ENCODE data around the gene GNB1L. TPM values are rescaled to one million over a fixed set of nuclear protein-coding genes. Genes with fewer than 3 reads are reported as not detected.

GNB1L gene
- total RNA-seq, 2 experiments from 2014 or later = 7.6 to 12.4 TPM

- intact Hi-C loops (cut with DNase I, micrococcal nuclease) = no loop called here
- no peaks in the 10 kb centered on the region for H3K9me3 Mint-ChIP-seq (ENCODE audit: low read depth)
- H3K27me3 Mint-ChIP-seq = no peaks in the 10 kb centered on the region
- DNase-seq (peak; percentile 1), ATAC-seq (no peak)
- H3K4me1 Mint-ChIP-seq = peaks cover 6% of the 10 kb centered on the region
- no peaks in the 10 kb centered on the region for H3K36me3 Mint-ChIP-seq (ENCODE audit: low read depth)
- CTCF ChIA-PET = interaction anchor here (0.7 kb wide), 1 partner anchor 24 kb away, joined by 3 read pairs; no protein-coding TSS in a partner anchor
- POLR2A ChIA-PET = no interaction called here
- H3K4me3 Mint-ChIP-seq = no peak overlapping the region
- no peak overlapping the region for H3K27ac Mint-ChIP-seq
Observed at GRCh38 chr22:19879643-19879991, 24.9 kb upstream of the GNB1L start.

- no peaks in the 10 kb centered on the region for H3K27me3 Mint-ChIP-seq
- no peaks in the 10 kb centered on the region for H3K9me3 Mint-ChIP-seq (ENCODE audit: low read depth)
- H3K4me1 Mint-ChIP-seq = peaks cover 8% of the 10 kb centered on the region
- no peak overlapping the region for H3K27ac Mint-ChIP-seq
- ChIA-PET POLR2A (no interaction called here), CTCF (no interaction called here)
- no peak overlapping the region for H3K4me3 Mint-ChIP-seq
- DNase-seq (no peak), ATAC-seq (no peak)
- intact Hi-C loops (cut with DNase I, micrococcal nuclease) = no loop called here
- H3K36me3 Mint-ChIP-seq (ENCODE audit: low read depth) = no peaks in the 10 kb centered on the region
Observed at GRCh38 chr22:19879246-19879570, 24.5 kb upstream of the GNB1L start.

GRCh38 chr22:19878461-19879245 lies 24.0 kb upstream of the GNB1L start:
- no peak for ATAC-seq
- no peaks in the 10 kb centered on the region for H3K36me3 Mint-ChIP-seq (ENCODE audit: low read depth)
- peak; percentile 1 for DNase-seq
- H3K27me3 Mint-ChIP-seq = no peaks in the 10 kb centered on the region
- ChIA-PET CTCF (no interaction called here), POLR2A (no interaction called here)
- intact Hi-C loops (cut with DNase I, micrococcal nuclease) = no loop called here
- no peak overlapping the region for H3K4me3 Mint-ChIP-seq
- no peaks in the 10 kb centered on the region for H3K9me3 Mint-ChIP-seq (ENCODE audit: low read depth)
- peaks cover 10% of the 10 kb centered on the region for H3K4me1 Mint-ChIP-seq
- no peak overlapping the region for H3K27ac Mint-ChIP-seq

GRCh38 chr22:19877626-19878339 lies 23.1 kb upstream of the GNB1L start:
- H3K9me3 Mint-ChIP-seq (ENCODE audit: low read depth) = no peaks in the 10 kb centered on the region
- CTCF ChIA-PET = no interaction called here

GRCh38 chr22:19876941-19877625 lies 22.4 kb upstream of the GNB1L start:
- no peaks in the 10 kb centered on the region for H3K36me3 Mint-ChIP-seq (ENCODE audit: low read depth)
- no peak overlapping the region for H3K27ac Mint-ChIP-seq
- H3K9me3 Mint-ChIP-seq (ENCODE audit: low read depth) = no peaks in the 10 kb centered on the region
- ATAC-seq (no peak), DNase-seq (peak; percentile 2)
- no peak overlapping the region for H3K4me3 Mint-ChIP-seq
- POLR2A ChIA-PET = no interaction called here
- CTCF ChIA-PET = no interaction called here
- no peaks in the 10 kb centered on the region for H3K27me3 Mint-ChIP-seq
- H3K4me1 Mint-ChIP-seq = peaks cover 10% of the 10 kb centered on the region
- intact Hi-C loops (cut with DNase I, micrococcal nuclease) = no loop called here

More at GRCh38 chr22:19877626-19878339, 23.1 kb upstream of the GNB1L start:
- Mint-ChIP-seq H3K27me3 (no peaks in the 10 kb centered on the region), H3K4me3 (no peak overlapping the region), H3K27ac (no peak overlapping the region), H3K36me3 (ENCODE audit: low read depth) (no peaks in the 10 kb centered on the region), H3K4me1 (peaks cover 10% of the 10 kb centered on the region)
- intact Hi-C loops (cut with DNase I, micrococcal nuclease) = no loop called here
- ATAC-seq = no peak
- no peak for DNase-seq
- POLR2A ChIA-PET = no interaction called here

GRCh38 chr22:19876314-19876940 lies 21.8 kb upstream of the GNB1L start:
- intact Hi-C loops (cut with DNase I, micrococcal nuclease) = no loop called here
- ChIA-PET CTCF (no interaction called here), POLR2A (interaction anchor here (1.0 kb wide), 1 partner anchor 21 kb away, joined by 3 read pairs; no protein-coding TSS in a partner anchor)
- DNase-seq = no peak
- Mint-ChIP-seq H3K27me3 (no peaks in the 10 kb centered on the region), H3K4me1 (peaks cover 10% of the 10 kb centered on the region), H3K4me3 (no peak overlapping the region), H3K36me3 (ENCODE audit: low read depth) (no peaks in the 10 kb centered on the region), H3K9me3 (ENCODE audit: low read depth) (no peaks in the 10 kb centered on the region), H3K27ac (no peak overlapping the region)
- ATAC-seq = no peak

GRCh38 chr22:19875531-19876313 lies 21.0 kb upstream of the GNB1L start:
- CTCF ChIA-PET = no interaction called here

GRCh38 chr22:19875061-19875530 lies 20.4 kb upstream of the GNB1L start:
- no peak for ATAC-seq
- Mint-ChIP-seq H3K27ac (no peak overlapping the region), H3K4me1 (peaks cover 10% of the 10 kb centered on the region), H3K36me3 (ENCODE audit: low read depth) (no peaks in the 10 kb centered on the region), H3K4me3 (no peak overlapping the region), H3K27me3 (no peaks in the 10 kb centered on the region), H3K9me3 (ENCODE audit: low read depth) (no peaks in the 10 kb centered on the region)
- ChIA-PET POLR2A (interaction anchor here (1.0 kb wide), 1 partner anchor 20 kb away, joined by 3 read pairs; no protein-coding TSS in a partner anchor), CTCF (no interaction called here)
- no peak for DNase-seq
- intact Hi-C loops (cut with DNase I, micrococcal nuclease) = no loop called here

More at GRCh38 chr22:19875531-19876313, 21.0 kb upstream of the GNB1L start:
- ATAC-seq = no peak
- Mint-ChIP-seq H3K27ac (no peak overlapping the region), H3K4me3 (no peak overlapping the region), H3K4me1 (peaks cover 10% of the 10 kb centered on the region), H3K27me3 (no peaks in the 10 kb centered on the region), H3K36me3 (ENCODE audit: low read depth) (no peaks in the 10 kb centered on the region), H3K9me3 (ENCODE audit: low read depth) (no peaks in the 10 kb centered on the region)
- peak; percentile 2 for DNase-seq
- intact Hi-C loops (cut with DNase I, micrococcal nuclease) = no loop called here
- POLR2A ChIA-PET = interaction anchor here (1.0 kb wide), 1 partner anchor 20 kb away, joined by 3 read pairs; no protein-coding TSS in a partner anchor

- H3K27me3 Mint-ChIP-seq = no peaks in the 10 kb centered on the region
- H3K36me3 Mint-ChIP-seq (ENCODE audit: low read depth) = no peaks in the 10 kb centered on the region
- no peak overlapping the region for H3K4me3 Mint-ChIP-seq
- no peaks in the 10 kb centered on the region for H3K9me3 Mint-ChIP-seq (ENCODE audit: low read depth)
- ChIA-PET CTCF (no interaction called here), POLR2A (no interaction called here)
- intact Hi-C loops (cut with DNase I, micrococcal nuclease) = loop anchor here in 1 of 2 experiments (1.0 kb wide), 1 partner anchor 17 kb away; no protein-coding TSS in a partner anchor
- peaks cover 10% of the 10 kb centered on the region for H3K4me1 Mint-ChIP-seq
- ATAC-seq = peak; percentile 78
- H3K27ac Mint-ChIP-seq = no peak overlapping the region
- peak; percentile 61 for DNase-seq
Observed at GRCh38 chr22:19874307-19875060, 19.8 kb upstream of the GNB1L start.

GRCh38 chr22:19873960-19874306 lies 19.3 kb upstream of the GNB1L start:
- ChIA-PET CTCF (no interaction called here), POLR2A (no interaction called here)
- Mint-ChIP-seq H3K27ac (peak overlapping the region; percentile 29), H3K36me3 (ENCODE audit: low read depth) (no peaks in the 10 kb centered on the region), H3K27me3 (no peaks in the 10 kb centered on the region), H3K9me3 (ENCODE audit: low read depth) (no peaks in the 10 kb centered on the region), H3K4me3 (no peak overlapping the region), H3K4me1 (peaks cover 10% of the 10 kb centered on the region)
- ATAC-seq (no peak), DNase-seq (peak; percentile 18)
- intact Hi-C loops (cut with DNase I, micrococcal nuclease) = loop anchor here in 1 of 2 experiments (1.0 kb wide), 1 partner anchor 17 kb away; no protein-coding TSS in a partner anchor

Measured in activated CD4-positive, alpha-beta T cell treated with anti-CD3 and anti-CD28 coated beads for 36 hours (primary cell).